Adrenal gland (tissue), 12 donors: ENCODE data around the gene SCFD2. TPM values are rescaled to one million over a fixed set of nuclear protein-coding genes. Genes with fewer than 3 reads are reported as not detected.

Experiments used
- DNase-seq, 7 donors: peaks; one replicate each; pipeline ENCODE4 v3.0.0-alpha.2; 2019 to 2020
- H3K27ac ChIP-seq, 5 donors: fragments of 200-600 bp; sonication (generic) in 4 of 5; 1 replicate in 3 of 5; 2 replicates in 2 of 5; pipeline versions ENCODE4 v1.5.1 to v1.8.0; 2016 to 2020; ENCODE audit warnings: mild to moderate bottlenecking in 1 of 5
- H3K27me3 ChIP-seq: fragments of 200-600 bp; 2 replicates; pipeline ENCODE4 v1.8.0; 2021
- H3K36me3 ChIP-seq, 2 donors: fragments of 200-600 bp; replicated peaks in 1 of 2; 1 replicate in 1 of 2; 2 replicates in 1 of 2; pipeline versions ENCODE4 v1.5.1 to v1.8.0; 2018 to 2022
- H3K4me1 ChIP-seq, 2 donors: fragments of 200-600 bp; replicated peaks in 1 of 2; 1 replicate in 1 of 2; 2 replicates in 1 of 2; pipeline versions ENCODE4 v1.5.1 to v1.8.0; 2018 to 2021
- H3K4me3 ChIP-seq, 4 donors: fragments of 200-600 bp; sonication (generic) in 3 of 4; one replicate each; pipeline ENCODE4 v1.5.1; 2016 to 2018
- H3K9me3 ChIP-seq, 3 donors: fragments of 200-600 bp; sonication (generic) in 1 of 3; replicated peaks in 1 of 3; 1 replicate in 2 of 3; 2 replicates in 1 of 3; pipeline versions ENCODE4 v1.5.1 to v1.8.0; 2016 to 2021
- CTCF ChIP-seq, 6 experiments: fragments of 450-650 bp in 4 of 6; fragments of 200-600 bp in 2 of 6; sonication (generic) in 1 of 6; IDR thresholded peaks; 1 replicate in 5 of 6; 2 replicates in 1 of 6; pipeline versions ENCODE4 v1.5.1 to v1.8.0; 2016 to 2021; ENCODE audit warnings: antibody characterized with exemption in 6 of 6, mild to moderate bottlenecking in 2 of 6, moderate library complexity in 1 of 6
- POLR2A ChIP-seq, 2 donors: fragments of 450-650 bp; IDR thresholded peaks; one replicate each; pipeline ENCODE4 v1.6.1; 2017; ENCODE audit warnings: antibody characterized with exemption in 2 of 2, mild to moderate bottlenecking in 2 of 2, moderate library complexity in 1 of 2
- WGBS, 4 donors: extraction: QIAGEN DNeasy Blood & Tissue Kit in 2 of 4; methylation state at CpG; one replicate each; pipeline versions ENCODE4 v1.1.5 to v1.1.7; 2013 to 2017; 5-methylcytosine and 5-hydroxymethylcytosine counted together
- intact Hi-C, 2 donors: fragments of 100-400 bp; cut with DNase I; formaldehyde crosslinking; loops; one replicate each; pipeline versions ENCODE4 v1.14.1 to v1.15.0; 2022 to 2023
- polyA plus RNA-seq, 3 donors: library from polyadenylated mRNA; stranded (reverse); fragments of 200-250 nt in 2 of 3; fragments of 350-450 nt in 1 of 3; fragmentation: Illumina TruSeq in 1 of 3; extraction: RNeasy Lipid Tissue Mini Kit (QIAGEN cat#74804) in 1 of 3; gene quantifications; one replicate each; pipeline ENCODE4 v1.2.3, GENCODE V29; 2013 to 2014
- total RNA-seq, 9 donors: library from RNA; depleted of rRNA in 4 of 9; stranded (reverse); fragments of >200 nt in 4 of 9; fragments of 120-200 nt in 1 of 9; fragmentation: NEBNext Ultra II Directional in 1 of 9; extraction: Animal tissue kit (Norgen Biotek cat#: 25700) in 1 of 9; gene quantifications; one replicate each; pipeline versions ENCODE4 v1.1.0 to v1.2.4, GENCODE V29; 2013 to 2023
- donor health status: healthy with polysubstance abuse.
- donor health status: Bipolar disorder and iron deficiency.
- donor health status: DM: yes; HTN: yes; CAD: no.
- donor health status: DM: no; HTN: no; CAD: no.
- donor health status: DM: no; HTN: no; CAD: no.
- donor health status: DM: yes; HTN: yes; CAD: no.

The SCFD2 gene
- total and polyA plus RNA-seq, 12 donors = 5.2 to 34.9 (median 23.4) TPM

GRCh38 chr4:53101191-53101581 is 264.7 kb downstream of the SCFD2 start:
- Histone ChIP-seq H3K27ac (no peak overlapping the region), H3K9me3 (no peaks in the 10 kb centered on the region), H3K27me3 (no peaks in the 10 kb centered on the region), H3K4me3 (no peak overlapping the region), H3K36me3 (no peaks in the 10 kb centered on the region), H3K4me1 (peaks cover 0 to 4% of the 10 kb centered on the region in 2 donors)
- DNase-seq = no peak
- intact Hi-C loops = no loop called here
- TF ChIP-seq POLR2A (IDR thresholded peaks at IDR 0.05) (no peak), CTCF (IDR thresholded peaks at IDR 0.05) (no peak)

- no peak overlapping the region for H3K4me3 ChIP-seq
- 52 to 59% (median 57%) methylated on average over 7 of the region's 7 CpGs for WGBS, 4 donors
- TF ChIP-seq POLR2A (IDR thresholded peaks at IDR 0.05) (no peak), CTCF (IDR thresholded peaks at IDR 0.05) (no peak)
- DNase-seq = no peak
- intact Hi-C loops = no loop called here
- H3K9me3 ChIP-seq = no peaks in the 10 kb centered on the region
- H3K27me3 ChIP-seq = no peaks in the 10 kb centered on the region
- no peaks in the 10 kb centered on the region for H3K36me3 ChIP-seq
- H3K4me1 ChIP-seq = peaks cover 0 to 4% of the 10 kb centered on the region in 2 donors
- no peak overlapping the region for H3K27ac ChIP-seq
These were observed 265.2 kb downstream of the SCFD2 start for GRCh38 chr4:53100501-53101190.

- WGBS, 4 donors = 98 to 100% (median 99%) methylated on average over 2 of the region's 2 CpGs
- Histone ChIP-seq H3K9me3 (no peaks in the 10 kb centered on the region), H3K36me3 (no peaks in the 10 kb centered on the region), H3K27me3 (no peaks in the 10 kb centered on the region), H3K27ac (no peak overlapping the region), H3K4me1 (peaks cover 0 to 4% of the 10 kb centered on the region in 2 donors), H3K4me3 (no peak overlapping the region)
- TF ChIP-seq CTCF (IDR thresholded peaks at IDR 0.05) = no peak
- TF ChIP-seq POLR2A (IDR thresholded peaks at IDR 0.05) = no peak
- intact Hi-C loops = no loop called here
- DNase-seq = no peak
These were observed 267.2 kb downstream of the SCFD2 start for GRCh38 chr4:53098681-53099121.

- H3K4me1 ChIP-seq = peaks cover 0 to 5% of the 10 kb centered on the region in 2 donors
- H3K9me3 ChIP-seq = no peaks in the 10 kb centered on the region
- DNase-seq = no peak
- no peak overlapping the region for H3K4me3 ChIP-seq
- 85 to 97% (median 94%) methylated on average over 1 of the region's 1 CpG for WGBS, 4 donors
- H3K36me3 ChIP-seq = no peaks in the 10 kb centered on the region
- no peak overlapping the region for H3K27ac ChIP-seq
- no peaks in the 10 kb centered on the region for H3K27me3 ChIP-seq
- TF ChIP-seq CTCF (IDR thresholded peaks at IDR 0.05) (no peak), POLR2A (IDR thresholded peaks at IDR 0.05) (no peak)
- intact Hi-C loops = no loop called here
These were observed 271.8 kb downstream of the SCFD2 start for GRCh38 chr4:53094040-53094439.
